ENCODE data around the gene CWC27.
"Not testable (repeated sequence)": the region's sequence is repeated elsewhere in the genome, so short reads cannot be mapped to it uniquely, and the experiment has no call there.

CWC27 gene

GRCh38 chr5:64839936-64840335 is 71.2 kb downstream of the CWC27 start:
- no peak for FAIRE-seq

- no peak for FAIRE-seq
Observed at GRCh38 chr5:64840958-64841357, 72.2 kb downstream of the CWC27 start.

GRCh38 chr5:64853777-64854176 is 85.0 kb downstream of the CWC27 start:
- FAIRE-seq: no peak

GRCh38 chr5:64854855-64855254 is 86.1 kb downstream of the CWC27 start:
- no peak for FAIRE-seq

- FAIRE-seq: no peak
Observed at GRCh38 chr5:64859881-64860280, 91.2 kb downstream of the CWC27 start.

GRCh38 chr5:64861281-64861680 is 92.6 kb downstream of the CWC27 start:
- no peak for FAIRE-seq

- no peak for FAIRE-seq
Observed at GRCh38 chr5:64864171-64864570, 95.4 kb downstream of the CWC27 start.

GRCh38 chr5:64865662-64866061 is 96.9 kb downstream of the CWC27 start:
- peak; percentile 10 for FAIRE-seq

- no peak for FAIRE-seq
Observed at GRCh38 chr5:64869419-64869818, 100.7 kb downstream of the CWC27 start.

- no peak for FAIRE-seq
Observed at GRCh38 chr5:64872044-64872443, 103.3 kb downstream of the CWC27 start.

- FAIRE-seq: no peak
Observed at GRCh38 chr5:64873441-64873840, 104.7 kb downstream of the CWC27 start.

GRCh38 chr5:64874753-64875152 is 106.0 kb downstream of the CWC27 start:
- no peak for FAIRE-seq

- no peak for FAIRE-seq
Observed at GRCh38 chr5:64876203-64876602, 107.5 kb downstream of the CWC27 start.

GRCh38 chr5:64880821-64881220 is 112.1 kb downstream of the CWC27 start:
- no peak for FAIRE-seq

- FAIRE-seq: no peak
Observed at GRCh38 chr5:64883912-64884311, 115.2 kb downstream of the CWC27 start.

- FAIRE-seq: no peak
Observed at GRCh38 chr5:64884541-64884940, 115.8 kb downstream of the CWC27 start.

- no peak for FAIRE-seq
Observed at GRCh38 chr5:64887910-64888309, 119.2 kb downstream of the CWC27 start.

GRCh38 chr5:64895748-64896147 is 127.0 kb downstream of the CWC27 start:
- no peak for FAIRE-seq

GRCh38 chr5:64899838-64900237 is 131.1 kb downstream of the CWC27 start:
- no peak for FAIRE-seq

- no peak for FAIRE-seq
Observed at GRCh38 chr5:64900618-64901017, 131.9 kb downstream of the CWC27 start.

- FAIRE-seq: not testable (repeated sequence)
Observed at GRCh38 chr5:64907399-64907798, 138.7 kb downstream of the CWC27 start.

GRCh38 chr5:64914396-64914795 is 145.7 kb downstream of the CWC27 start:
- no peak for FAIRE-seq

GRCh38 chr5:64918083-64918482 is 149.4 kb downstream of the CWC27 start:
- FAIRE-seq: no peak

- no peak for FAIRE-seq
Observed at GRCh38 chr5:64921386-64921785, 152.7 kb downstream of the CWC27 start.

GRCh38 chr5:64923151-64923685 is 154.5 kb downstream of the CWC27 start:
- no peak for FAIRE-seq

- FAIRE-seq: no peak
Observed at GRCh38 chr5:64925123-64925522, 156.4 kb downstream of the CWC27 start.

Measured in colon (tissue), 2 donors.